NCI-H526 (cell line): ENCODE data around the gene ORM2.
"Not testable (repeated sequence)": the region's sequence is repeated elsewhere in the genome, so short reads cannot be mapped to it uniquely, and the experiment has no call there.

Experiments
- DNase-seq, 2 experiments: peaks; one replicate each; lab custom pipeline; 2025; lab: John Stamatoyannopoulos, UW

Gene ORM2

GRCh38 chr9:114331229-114332195, 1.8 kb downstream of the ORM2 start:
- DNase-seq: not testable (repeated sequence)

- not testable (repeated sequence) for DNase-seq
Measured at GRCh38 chr9:114332474-114333040, 2.9 kb downstream of the ORM2 start.

GRCh38 chr9:114333718-114334117, 4.0 kb downstream of the ORM2 start:
- not testable (repeated sequence) for DNase-seq

- DNase-seq: no peak
Measured at GRCh38 chr9:114334490-114334889, 4.8 kb downstream of the ORM2 start.

GRCh38 chr9:114335745-114336144, 6.1 kb downstream of the ORM2 start:
- peak; percentile 5 to 35 for DNase-seq

DNA sequence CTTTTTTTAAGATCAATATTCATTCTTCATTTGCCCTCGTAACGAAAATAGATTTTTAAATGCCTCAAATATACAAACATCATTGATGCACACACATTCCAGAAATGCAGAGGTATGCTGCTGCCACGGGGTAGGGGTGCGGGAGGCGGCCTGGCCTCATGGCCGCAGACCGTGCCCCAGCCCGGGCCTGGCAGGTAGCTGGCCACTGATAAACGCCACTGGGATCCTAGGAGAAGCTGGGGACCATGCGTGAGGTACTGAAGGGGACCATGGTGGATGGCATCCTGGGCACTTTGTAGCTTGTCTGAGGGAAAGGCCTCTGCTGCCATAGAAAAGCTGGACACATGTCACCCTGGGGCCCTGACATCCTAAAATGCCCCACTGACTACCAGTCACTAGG, 6.5 kb downstream of the ORM2 start:
- DNase-seq: no peak

DNA sequence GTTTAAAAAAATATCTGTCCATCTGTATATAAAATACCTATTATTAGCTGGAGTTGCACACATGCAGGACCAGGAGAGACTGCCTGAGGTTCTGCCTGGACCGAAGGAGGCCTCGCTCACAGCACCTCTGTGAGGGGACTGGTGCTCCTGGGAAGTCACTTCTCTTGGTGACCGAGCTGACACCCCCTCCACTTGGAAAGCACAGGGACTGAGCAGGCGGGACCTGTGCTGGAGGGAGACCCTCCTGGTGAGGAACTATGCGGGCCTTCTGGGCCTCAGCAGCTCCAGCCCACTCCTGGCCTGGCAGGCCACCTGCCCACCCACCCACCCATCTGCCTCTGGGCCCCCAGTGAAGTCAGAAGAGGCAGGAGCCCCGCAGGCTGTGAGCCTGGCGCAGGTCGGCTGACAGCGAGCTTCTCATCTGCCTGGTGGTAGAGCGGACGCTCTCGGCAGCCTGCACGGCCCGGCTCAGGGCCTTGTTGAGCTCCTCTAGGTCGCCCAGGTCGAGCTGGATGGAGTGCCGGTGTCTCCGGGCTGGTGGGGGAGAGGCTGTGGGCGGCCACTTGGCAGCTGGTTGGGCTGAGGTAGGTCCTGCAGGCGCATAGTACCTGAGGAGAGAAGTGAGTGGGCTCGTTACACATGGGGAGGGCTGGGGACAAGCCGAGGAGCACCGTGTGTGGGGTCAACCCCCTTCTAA, 7.2 kb downstream of the ORM2 start:
- DNase-seq: no peak

DNA sequence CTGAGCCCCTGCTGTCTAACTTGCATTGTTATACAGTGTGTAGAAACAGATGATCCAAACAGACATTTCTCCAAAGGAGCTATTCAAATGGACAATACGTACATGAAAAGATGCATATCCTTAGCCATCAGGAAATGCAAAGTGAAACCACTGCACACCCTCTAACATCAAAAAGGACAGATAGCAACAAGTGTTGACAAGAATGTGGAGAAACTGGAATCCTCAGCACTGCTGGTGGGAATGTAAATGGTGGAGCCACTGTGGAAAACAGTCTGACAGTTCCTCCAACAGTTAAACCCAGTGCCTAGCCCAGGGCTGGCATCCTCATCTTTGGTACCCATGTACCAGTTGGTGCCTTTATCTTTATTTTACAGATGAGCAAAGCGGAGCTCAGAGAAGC, 8.5 kb downstream of the ORM2 start:
- DNase-seq: no peak

DNA sequence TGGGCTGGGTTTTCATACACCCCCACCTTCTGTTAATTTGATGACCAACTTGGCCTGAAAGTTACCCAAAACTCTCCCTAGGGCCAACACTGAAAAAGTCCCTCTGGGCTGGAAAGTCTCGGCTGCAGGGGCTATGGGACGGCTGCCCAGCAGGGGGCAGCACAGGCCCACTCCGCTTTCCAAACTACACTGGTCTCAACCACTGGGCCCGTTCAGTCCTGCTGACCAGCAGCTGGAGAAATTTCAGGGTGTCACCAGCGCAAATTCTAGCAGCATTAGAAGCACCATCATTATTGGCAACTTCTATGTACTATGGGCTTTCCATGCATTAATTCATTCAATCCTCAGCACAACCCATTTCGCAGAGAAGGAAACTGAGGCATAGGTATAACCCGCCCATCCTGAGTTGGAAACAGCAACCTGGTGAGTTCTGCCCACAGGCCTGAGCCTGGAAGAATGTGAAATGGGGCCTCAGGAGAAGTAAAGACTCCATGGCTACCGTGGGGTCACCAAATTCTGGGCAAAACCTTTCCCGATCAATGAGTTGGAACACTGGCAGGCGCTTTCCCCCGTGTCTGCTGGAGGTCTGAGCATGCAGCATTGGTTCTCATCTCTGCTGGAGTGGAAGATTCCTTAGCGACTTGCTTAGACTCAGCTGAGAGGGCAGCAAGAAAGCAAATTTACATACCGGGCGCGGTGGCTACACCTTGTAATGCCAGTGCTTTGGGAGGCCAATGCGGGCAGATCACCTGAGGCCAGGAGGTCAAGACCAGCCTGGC, 9.7 kb downstream of the ORM2 start:
- peak in 1 of 2 experiments; percentile 40 for DNase-seq

DNA sequence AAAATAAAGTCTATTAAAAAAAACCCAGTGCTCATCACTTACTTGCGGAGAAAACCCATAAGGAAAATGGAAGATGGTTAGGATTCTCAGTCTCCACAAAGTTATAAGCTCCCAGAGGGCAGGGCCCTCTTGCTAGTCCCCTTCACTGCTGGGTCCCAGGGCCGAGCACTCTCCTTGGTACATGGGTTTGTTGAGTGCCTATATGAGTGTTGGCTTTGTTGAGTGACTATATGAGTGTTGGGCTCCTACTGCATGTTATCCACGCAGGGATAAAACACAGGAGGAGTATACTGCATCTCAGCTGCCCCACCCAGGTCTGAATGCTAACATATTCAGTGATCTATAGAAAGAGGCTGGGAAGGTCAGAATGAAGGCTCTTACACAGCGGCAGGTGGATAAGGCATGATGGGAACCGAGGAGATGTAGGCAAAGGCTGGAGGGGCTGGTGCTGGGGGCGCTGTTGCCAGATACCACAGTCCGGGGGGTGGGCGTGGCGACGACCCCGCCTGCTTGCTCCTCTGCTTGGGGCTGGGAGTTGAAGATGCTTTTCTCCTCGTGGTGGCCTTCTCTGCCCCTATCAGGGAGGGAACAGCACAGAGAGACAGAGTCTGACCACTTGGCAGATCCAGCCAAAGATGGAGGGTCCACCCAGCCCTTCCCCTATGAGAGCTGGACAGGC, 11.6 kb downstream of the ORM2 start:
- no peak for DNase-seq

GRCh38 chr9:114341991-114342390, 12.3 kb downstream of the ORM2 start:
- DNase-seq: no peak

- no peak for DNase-seq
Measured at GRCh38 chr9:114342755-114343440, 13.2 kb downstream of the ORM2 start.

- no peak for DNase-seq
Measured at GRCh38 chr9:114343471-114344187, 14.0 kb downstream of the ORM2 start.

DNA sequence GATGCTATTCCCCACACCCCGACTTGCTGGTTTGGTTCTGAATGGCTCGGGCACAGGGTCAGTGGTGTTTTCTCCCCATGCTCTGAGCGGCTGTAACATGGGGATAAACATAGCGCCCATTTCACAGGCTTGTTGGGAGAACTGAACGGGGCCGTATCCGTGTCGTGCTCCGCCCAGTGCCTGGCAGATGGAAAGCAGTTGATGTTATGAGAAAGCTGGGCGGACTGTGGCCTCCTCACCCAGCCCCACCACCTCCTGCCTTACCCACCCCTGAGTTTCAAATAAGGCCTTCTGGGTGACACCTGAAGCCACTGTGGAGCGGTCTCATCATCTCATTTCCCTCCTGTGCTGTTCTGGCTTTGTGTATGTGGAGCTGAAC, 14.5 kb downstream of the ORM2 start:
- DNase-seq: no peak

- no peak for DNase-seq
Measured at GRCh38 chr9:114344692-114345091, 15.0 kb downstream of the ORM2 start.

- no peak for DNase-seq
Measured at GRCh38 chr9:114345493-114346065, 15.9 kb downstream of the ORM2 start.

DNA sequence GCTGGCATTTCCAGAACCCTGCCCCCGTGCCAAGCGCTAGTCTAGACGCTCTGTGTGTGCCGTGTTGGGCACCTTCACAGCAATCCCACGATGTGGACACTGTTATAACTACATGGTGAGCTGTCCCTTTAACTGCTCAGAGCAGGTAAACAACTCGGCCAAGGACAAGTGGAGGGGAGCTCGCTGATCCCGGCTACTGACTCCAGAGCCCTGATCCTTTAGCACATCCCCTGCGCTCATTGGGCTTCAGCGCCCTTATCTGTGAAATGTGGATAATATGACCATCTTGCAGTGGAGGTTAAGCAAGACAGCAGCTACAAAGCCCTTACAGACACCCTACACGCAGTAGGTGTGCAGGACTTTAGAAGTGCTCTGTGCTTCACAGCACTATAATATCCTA, 16.5 kb downstream of the ORM2 start:
- DNase-seq: no peak

- DNase-seq: no peak
Measured at GRCh38 chr9:114347675-114348074, 18.0 kb downstream of the ORM2 start.

DNA sequence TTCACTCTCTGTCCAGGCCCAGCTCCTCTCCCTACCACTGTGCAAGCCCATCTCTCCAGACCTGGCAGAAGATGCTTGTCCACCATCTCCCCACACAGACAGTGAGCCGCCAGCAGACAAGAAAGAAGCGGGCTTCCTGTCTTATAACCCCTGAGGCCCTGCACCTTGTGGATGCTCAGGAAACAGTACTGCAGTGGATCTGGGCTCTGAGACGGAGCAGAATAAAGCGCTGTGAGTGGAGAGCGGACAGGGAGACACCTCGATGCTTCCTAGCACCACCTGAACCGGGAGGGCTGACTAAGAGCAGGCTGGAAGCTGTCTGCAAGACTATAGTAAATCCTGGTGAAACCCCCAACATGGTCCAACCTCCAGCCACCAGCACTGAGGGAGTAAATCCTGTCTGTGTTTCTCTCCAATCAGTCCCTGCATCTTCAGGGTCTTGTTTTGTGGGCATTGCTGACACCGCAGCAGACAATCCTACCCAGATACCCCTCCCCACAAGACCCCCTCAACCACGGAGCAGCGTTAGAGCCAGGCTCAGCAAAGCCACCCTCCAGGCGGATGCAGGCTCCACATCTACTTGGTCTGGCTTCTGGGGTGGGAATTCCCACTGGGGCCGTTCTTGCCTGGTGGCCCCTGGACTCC, 18.7 kb downstream of the ORM2 start:
- DNase-seq: no peak
